ENCODE data around the gene HMGXB3. TPM values are rescaled to one million over a fixed set of nuclear protein-coding genes. Genes with fewer than 3 reads are reported as not detected.
A peak's percentile ranks its signal among the peaks of the same experiment; 100 is the strongest.

HMGXB3 gene
- total RNA-seq (ENCODE audit: low replicate concordance) = 23.1 and 31.3 TPM in 2 replicates

GRCh38 chr5:150000256-150000989, at the start of gene HMGXB3, which contains the start of gene TIGD6:
TSS of gene HMGXB3 (plus strand) at chr5:150000739. CDS start at chr5:150004853, 4,114 bp downstream.
TSS of gene TIGD6 (minus strand) at chr5:150000654. CDS start at chr5:149996348, 4,306 bp downstream.
- H3K27me3 Mint-ChIP-seq (ENCODE audit: insufficient read depth, low read depth) = peaks cover 2% of the 10 kb centered on the region

GRCh38 chr5:149951138-149951749, 49.3 kb upstream of the HMGXB3 start:
- H3K36me3 Mint-ChIP-seq = no peaks in the 10 kb centered on the region
- no peaks in the 10 kb centered on the region for H4K20me1 ChIP-seq (ENCODE audit: low read depth)
- H3K9me3 Mint-ChIP-seq = no peaks in the 10 kb centered on the region
- no peaks in the 10 kb centered on the region for H3K4me1 ChIP-seq
- no peak overlapping the region for H3K27ac Mint-ChIP-seq
- no peak overlapping the region for H3K4me2 ChIP-seq
- H3K4me3 Mint-ChIP-seq = no peak overlapping the region
- no peaks in the 10 kb centered on the region for H3K9me3 ChIP-seq (ENCODE audit: low read depth)
- H3K9ac ChIP-seq = no peak overlapping the region
- no peak for DNase-seq (ENCODE audit: low spot score)
- H3K4me1 Mint-ChIP-seq = no peaks in the 10 kb centered on the region
- H3K4me3 ChIP-seq = no peak overlapping the region
- no peaks in the 10 kb centered on the region for H3K36me3 ChIP-seq
- no peaks in the 10 kb centered on the region for H3K27me3 ChIP-seq
- no peaks in the 10 kb centered on the region for H3F3A ChIP-seq (ENCODE audit: low read depth)
- no peak overlapping the region for H3K27ac ChIP-seq
- TF ChIP-seq EZH2phosphoT487 (IDR thresholded peaks at IDR 0.05) = no peak
- TF ChIP-seq, protein P1, sequence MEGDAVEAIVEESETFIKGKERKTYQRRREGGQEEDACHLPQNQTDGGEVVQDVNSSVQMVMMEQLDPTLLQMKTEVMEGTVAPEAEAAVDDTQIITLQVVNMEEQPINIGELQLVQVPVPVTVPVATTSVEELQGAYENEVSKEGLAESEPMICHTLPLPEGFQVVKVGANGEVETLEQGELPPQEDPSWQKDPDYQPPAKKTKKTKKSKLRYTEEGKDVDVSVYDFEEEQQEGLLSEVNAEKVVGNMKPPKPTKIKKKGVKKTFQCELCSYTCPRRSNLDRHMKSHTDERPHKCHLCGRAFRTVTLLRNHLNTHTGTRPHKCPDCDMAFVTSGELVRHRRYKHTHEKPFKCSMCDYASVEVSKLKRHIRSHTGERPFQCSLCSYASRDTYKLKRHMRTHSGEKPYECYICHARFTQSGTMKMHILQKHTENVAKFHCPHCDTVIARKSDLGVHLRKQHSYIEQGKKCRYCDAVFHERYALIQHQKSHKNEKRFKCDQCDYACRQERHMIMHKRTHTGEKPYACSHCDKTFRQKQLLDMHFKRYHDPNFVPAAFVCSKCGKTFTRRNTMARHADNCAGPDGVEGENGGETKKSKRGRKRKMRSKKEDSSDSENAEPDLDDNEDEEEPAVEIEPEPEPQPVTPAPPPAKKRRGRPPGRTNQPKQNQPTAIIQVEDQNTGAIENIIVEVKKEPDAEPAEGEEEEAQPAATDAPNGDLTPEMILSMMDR (IDR thresholded peaks at IDR 0.05) = peak; percentile 31
- no peaks in the 10 kb centered on the region for H3K79me2 ChIP-seq (ENCODE audit: low read depth)
- peak overlapping the region; percentile 55 for H2AFZ ChIP-seq (replicated peaks)
- H3K27me3 Mint-ChIP-seq (ENCODE audit: insufficient read depth, low read depth) = peaks cover 2% of the 10 kb centered on the region

More at GRCh38 chr5:150000256-150000989, at the start of gene HMGXB3, which contains the start of gene TIGD6:
- Mint-ChIP-seq H3K9me3 (no peaks in the 10 kb centered on the region), H3K4me1 (peaks cover 26% of the 10 kb centered on the region), H3K4me3 (peak within 1 kb of the TSS; percentile 96), H3K27ac (peak within 1 kb of the TSS; percentile 93), H3K36me3 (peaks cover 12% of the 10 kb centered on the region)
- H3K4me2 ChIP-seq = peak within 1 kb of the TSS; percentile 83
- DNase-seq (ENCODE audit: low spot score) = peak; percentile 95
- H3K4me1 ChIP-seq = peaks cover 13% of the 10 kb centered on the region
- H3K27me3 ChIP-seq = no peaks in the 10 kb centered on the region
- H3K9me3 ChIP-seq (ENCODE audit: low read depth) = no peaks in the 10 kb centered on the region
- peak within 1 kb of the TSS; percentile 57 for H2AFZ ChIP-seq (replicated peaks)
- peak within 1 kb of the TSS; percentile 56 for H3K9ac ChIP-seq
- peak within 1 kb of the TSS; percentile 64 for H3K27ac ChIP-seq
- peaks cover 48% of the 10 kb centered on the region for H3K79me2 ChIP-seq (ENCODE audit: low read depth)
- no peaks in the 10 kb centered on the region for H3K36me3 ChIP-seq
- H4K20me1 ChIP-seq (ENCODE audit: low read depth) = peaks cover 22% of the 10 kb centered on the region
- peak within 1 kb of the TSS; percentile 76 for H3K4me3 ChIP-seq
- H3F3A ChIP-seq (ENCODE audit: low read depth) = peaks cover 22% of the 10 kb centered on the region
- TF ChIP-seq, protein P1 (IDR thresholded peaks at IDR 0.05) = peak; percentile 12
- TF ChIP-seq EZH2phosphoT487 (IDR thresholded peaks at IDR 0.05) = no peak

DNA sequence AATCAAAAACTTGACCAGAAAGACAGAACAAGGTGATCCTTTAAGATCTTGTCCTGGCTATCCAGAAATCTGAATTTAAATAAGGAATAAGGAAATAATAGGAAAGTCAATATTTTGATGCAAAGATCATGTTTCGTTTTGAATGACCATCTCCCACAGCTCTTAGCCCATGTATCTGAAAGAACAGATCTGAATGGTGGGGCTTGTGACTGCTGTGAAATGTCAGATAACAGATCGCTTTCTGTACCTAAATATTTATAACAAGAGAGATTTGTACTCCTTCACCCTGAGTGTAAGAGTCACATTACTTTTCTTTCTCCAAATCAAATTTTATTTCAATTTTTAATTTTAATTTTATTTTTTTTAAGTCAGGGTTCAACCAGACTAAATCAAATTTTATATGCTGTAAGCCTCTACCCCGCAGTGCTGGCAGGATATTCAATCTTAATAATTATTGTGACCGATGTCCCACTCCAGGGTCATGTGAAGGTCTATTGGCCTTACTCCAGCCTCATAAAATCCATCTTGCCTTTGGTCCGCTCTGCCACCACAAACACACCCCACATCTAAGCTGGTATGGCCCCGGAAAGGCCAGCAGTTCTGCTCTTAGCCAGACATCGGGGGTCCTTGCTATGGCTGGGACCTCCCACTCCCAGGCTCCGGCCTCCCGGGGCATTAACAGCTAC, 47.0 kb upstream of the HMGXB3 start:
- Histone ChIP-seq H3K4me3 (no peak overlapping the region), H4K20me1 (ENCODE audit: low read depth) (no peaks in the 10 kb centered on the region), H3K4me2 (no peak overlapping the region), H3K9ac (no peak overlapping the region), H3K4me1 (no peaks in the 10 kb centered on the region), H2AFZ (replicated peaks) (no peak overlapping the region), H3F3A (ENCODE audit: low read depth) (no peaks in the 10 kb centered on the region), H3K9me3 (ENCODE audit: low read depth) (no peaks in the 10 kb centered on the region), H3K27me3 (no peaks in the 10 kb centered on the region), H3K27ac (no peak overlapping the region), H3K36me3 (no peaks in the 10 kb centered on the region), H3K79me2 (ENCODE audit: low read depth) (no peaks in the 10 kb centered on the region)
- no peak for TF ChIP-seq EZH2phosphoT487 (IDR thresholded peaks at IDR 0.05)
- TF ChIP-seq, protein P1 (IDR thresholded peaks at IDR 0.05) = no peak
- no peak for TF ChIP-seq EZH2 (IDR thresholded peaks at IDR 0.05)
- Mint-ChIP-seq H3K4me1 (peaks cover 4% of the 10 kb centered on the region), H3K9me3 (no peaks in the 10 kb centered on the region), H3K27ac (no peak overlapping the region), H3K27me3 (ENCODE audit: insufficient read depth, low read depth) (peaks cover 5% of the 10 kb centered on the region), H3K4me3 (no peak overlapping the region), H3K36me3 (no peaks in the 10 kb centered on the region)
- DNase-seq (ENCODE audit: low spot score) = no peak

Data from neural progenitor cell (in vitro differentiated cells).